GM13977 (cell line): ENCODE results near the gene CTCFL.

ENCODE experiments used
- DNase-seq: peaks from one replicate; pipeline ENCODE4 v3.0.0; 2012; ENCODE audit warnings: low spot score
- CTCF ChIP-seq: IDR thresholded peaks from 2 replicates; pipeline ENCODE4 v1.5.1; 2012; ENCODE audit warnings: mild to moderate bottlenecking, control low read depth; ENCODE audit not compliant: insufficient read depth; ENCODE audit errors: extremely low read depth, missing control alignments
- in situ Hi-C: fragments of 300-500 bp; cut with MboI; formaldehyde crosslinking; loops from one replicate; pipeline ENCODE4 v1.12.0; 2022; ENCODE audit warnings: low sequenced_read_pairs, low pct_unique_long_range_greater_than_20kb, mixed read lengths, inconsistent platforms; ENCODE audit not compliant: unreplicated experiment

CTCFL gene

GRCh38 chr20:57543754-57544153 is 18.8 kb upstream of the CTCFL start:
- TF ChIP-seq CTCF: no peak
- in situ Hi-C loops: no loop called here
- DNase-seq: no peak

- in situ Hi-C loops: no loop called here
- no peak for DNase-seq
- no peak for TF ChIP-seq CTCF
These were observed 16.1 kb upstream of the CTCFL start for GRCh38 chr20:57540890-57541580.

GRCh38 chr20:57539889-57540288 is 14.9 kb upstream of the CTCFL start:
- TF ChIP-seq CTCF: no peak
- no peak for DNase-seq
- in situ Hi-C loops: no loop called here

GRCh38 chr20:57537822-57538221 is 12.9 kb upstream of the CTCFL start:
- DNase-seq: no peak
- no peak for TF ChIP-seq CTCF
- in situ Hi-C loops: no loop called here

GRCh38 chr20:57536771-57537724 is 12.1 kb upstream of the CTCFL start:
- no peak for TF ChIP-seq CTCF
- no peak for DNase-seq
- in situ Hi-C loops: no loop called here

GRCh38 chr20:57536120-57536708 is 11.3 kb upstream of the CTCFL start:
- TF ChIP-seq CTCF: no peak
- in situ Hi-C loops: no loop called here
- no peak for DNase-seq
